Gastroesophageal sphincter (tissue), 3 donors: ENCODE measurements around the gene CDH13.

ENCODE experiments used
- CTCF ChIP-seq, 4 experiments: fragments of 200-600 bp in 2 of 4; fragments of 450-650 bp in 2 of 4; sonication (generic) in 1 of 4; IDR thresholded peaks; one replicate each; pipeline ENCODE4 v1.5.1; 2017 to 2019; ENCODE audit warnings: antibody characterized with exemption in 4 of 4, mild to moderate bottlenecking in 2 of 4, moderate library complexity in 2 of 4
- EP300 ChIP-seq: sonication (generic); formaldehyde crosslinking; IDR thresholded peaks from one replicate; pipeline ENCODE4 v1.6.1; 2017; ENCODE audit warnings: antibody characterized with exemption, mild to moderate bottlenecking
- POLR2A ChIP-seq, 2 donors: fragments of 450-650 bp; IDR thresholded peaks; one replicate each; pipeline ENCODE4 v1.6.1; 2017; ENCODE audit warnings: antibody characterized with exemption in 2 of 2, mild to moderate bottlenecking in 2 of 2, moderate library complexity in 1 of 2

- TF ChIP-seq CTCF (IDR thresholded peaks at IDR 0.05) = no peak
- TF ChIP-seq POLR2A (IDR thresholded peaks at IDR 0.05) = no peak
- no peak for TF ChIP-seq EP300
Observed at GRCh38 chr16:83802135-83802534, 1175.4 kb downstream of the CDH13 start.
